AG04450 (cell line): ENCODE measurements around the gene C2orf68. TPM values are rescaled to one million over a fixed set of nuclear protein-coding genes. Genes with fewer than 3 reads are reported as not detected.
"Not testable (repeated sequence)": the region's sequence is repeated elsewhere in the genome, so short reads cannot be mapped to it uniquely, and the experiment has no call there.

Experiments used
- CTCF ChIA-PET: fragments of 300-600, 350-600 bp; formaldehyde crosslinking; extraction: SDS; loops from one replicate; lab custom pipeline; 2022; ENCODE audit warnings: antibody characterized with exemption, inconsistent platforms; lab: Charles Lee
- POLR2A ChIA-PET: fragments of 350-600 bp; formaldehyde crosslinking; extraction: SDS; loops from one replicate; lab custom pipeline; 2021; ENCODE audit warnings: antibody characterized with exemption, inconsistent platforms; lab: Yijun Ruan, JAX
- DNase-seq: peaks from one replicate; pipeline ENCODE4 v3.0.0-alpha.2; 2011; ENCODE audit warnings: low read depth, low spot score
- H3K27ac ChIP-seq: one replicate; pipeline ENCODE4 v1.5.1; 2012; ENCODE audit warnings: low read depth, low read length, control low read depth
- H3K27me3 ChIP-seq: one replicate; pipeline ENCODE4 v1.6.0; 2012; ENCODE audit warnings: low read length; ENCODE audit not compliant: control insufficient read depth, insufficient read depth
- H3K4me3 ChIP-seq: 2 replicates; pipeline ENCODE4 v1.5.1; 2011; ENCODE audit warnings: mild to moderate bottlenecking, low read depth, low read length, control low read depth
- H3K9me3 ChIP-seq: 2 replicates; pipeline ENCODE4 v1.5.1; 2012; ENCODE audit warnings: low read length; ENCODE audit not compliant: control insufficient read depth, insufficient read depth
- polyA plus RNA-seq: library from polyadenylated mRNA; depleted of rRNA; stranded (reverse); fragments of >200 nt; gene quantifications from 2 replicates; pipeline ENCODE4 v1.2.3, GENCODE V29; 2011
- TF ChIP-seq, protein P1 (sequence below): IDR thresholded peaks from 2 replicates; pipeline ENCODE4 v1.5.1; 2011; ENCODE audit warnings: low read depth, low read length, control low read depth, inconsistent platforms

The C2orf68 gene
- polyA plus RNA-seq, 1 experiment, result 17.8 TPM

GRCh38 chr2:85566265-85566664 lies 45.6 kb downstream of the C2orf68 start:
- ChIA-PET POLR2A (no interaction called here), CTCF (interaction anchor here (1.1 kb wide), 1 partner anchor 12 kb away, joined by 3 read pairs; no protein-coding TSS in a partner anchor)
- Histone ChIP-seq H3K27ac (no peak overlapping the region), H3K9me3 (no peaks in the 10 kb centered on the region; the same call in 1 of the 2 replicates), H3K4me3 (no peak overlapping the region), H3K27me3 (peaks cover 18% of the 10 kb centered on the region)
- TF ChIP-seq, protein P1, sequence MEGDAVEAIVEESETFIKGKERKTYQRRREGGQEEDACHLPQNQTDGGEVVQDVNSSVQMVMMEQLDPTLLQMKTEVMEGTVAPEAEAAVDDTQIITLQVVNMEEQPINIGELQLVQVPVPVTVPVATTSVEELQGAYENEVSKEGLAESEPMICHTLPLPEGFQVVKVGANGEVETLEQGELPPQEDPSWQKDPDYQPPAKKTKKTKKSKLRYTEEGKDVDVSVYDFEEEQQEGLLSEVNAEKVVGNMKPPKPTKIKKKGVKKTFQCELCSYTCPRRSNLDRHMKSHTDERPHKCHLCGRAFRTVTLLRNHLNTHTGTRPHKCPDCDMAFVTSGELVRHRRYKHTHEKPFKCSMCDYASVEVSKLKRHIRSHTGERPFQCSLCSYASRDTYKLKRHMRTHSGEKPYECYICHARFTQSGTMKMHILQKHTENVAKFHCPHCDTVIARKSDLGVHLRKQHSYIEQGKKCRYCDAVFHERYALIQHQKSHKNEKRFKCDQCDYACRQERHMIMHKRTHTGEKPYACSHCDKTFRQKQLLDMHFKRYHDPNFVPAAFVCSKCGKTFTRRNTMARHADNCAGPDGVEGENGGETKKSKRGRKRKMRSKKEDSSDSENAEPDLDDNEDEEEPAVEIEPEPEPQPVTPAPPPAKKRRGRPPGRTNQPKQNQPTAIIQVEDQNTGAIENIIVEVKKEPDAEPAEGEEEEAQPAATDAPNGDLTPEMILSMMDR, result no peak
- DNase-seq, result no peak

DNA sequence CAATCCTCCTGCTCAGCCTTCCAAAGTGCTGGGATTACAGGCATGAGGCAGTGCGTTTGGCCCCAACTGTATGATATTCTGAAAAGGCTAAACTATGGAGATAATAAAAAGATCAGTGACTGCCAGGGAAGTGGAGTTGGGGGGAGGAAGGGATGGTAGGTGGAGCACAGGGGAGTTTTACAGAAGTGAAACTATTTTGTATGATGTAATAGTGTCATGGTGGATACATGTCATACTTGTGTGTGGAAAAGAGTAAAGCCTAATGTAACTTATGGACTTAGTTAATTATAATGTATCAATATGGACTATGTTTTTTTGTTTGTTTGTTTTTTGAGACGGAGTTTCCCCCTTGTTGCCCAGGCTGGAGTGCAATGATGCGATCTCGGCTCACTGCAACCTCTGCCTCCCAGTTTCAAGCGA lies 47.7 kb downstream of the C2orf68 start:
- H3K9me3 ChIP-seq, result no peaks in the 10 kb centered on the region; the same call in 1 of the 2 replicates
- no peak overlapping the region for H3K4me3 ChIP-seq
- H3K27me3 ChIP-seq, result peaks cover under 1% of the 10 kb centered on the region
- ChIA-PET POLR2A (interaction anchor here (0.6 kb wide), 1 partner anchor 24 kb away, joined by 3 read pairs; no protein-coding TSS in a partner anchor), CTCF (interaction anchor here (0.6 kb wide), 1 partner anchor 12 kb away, joined by 4 read pairs; no protein-coding TSS in a partner anchor)
- DNase-seq, result no peak
- TF ChIP-seq, protein P1, result no peak
- H3K27ac ChIP-seq, result no peak overlapping the region

DNA sequence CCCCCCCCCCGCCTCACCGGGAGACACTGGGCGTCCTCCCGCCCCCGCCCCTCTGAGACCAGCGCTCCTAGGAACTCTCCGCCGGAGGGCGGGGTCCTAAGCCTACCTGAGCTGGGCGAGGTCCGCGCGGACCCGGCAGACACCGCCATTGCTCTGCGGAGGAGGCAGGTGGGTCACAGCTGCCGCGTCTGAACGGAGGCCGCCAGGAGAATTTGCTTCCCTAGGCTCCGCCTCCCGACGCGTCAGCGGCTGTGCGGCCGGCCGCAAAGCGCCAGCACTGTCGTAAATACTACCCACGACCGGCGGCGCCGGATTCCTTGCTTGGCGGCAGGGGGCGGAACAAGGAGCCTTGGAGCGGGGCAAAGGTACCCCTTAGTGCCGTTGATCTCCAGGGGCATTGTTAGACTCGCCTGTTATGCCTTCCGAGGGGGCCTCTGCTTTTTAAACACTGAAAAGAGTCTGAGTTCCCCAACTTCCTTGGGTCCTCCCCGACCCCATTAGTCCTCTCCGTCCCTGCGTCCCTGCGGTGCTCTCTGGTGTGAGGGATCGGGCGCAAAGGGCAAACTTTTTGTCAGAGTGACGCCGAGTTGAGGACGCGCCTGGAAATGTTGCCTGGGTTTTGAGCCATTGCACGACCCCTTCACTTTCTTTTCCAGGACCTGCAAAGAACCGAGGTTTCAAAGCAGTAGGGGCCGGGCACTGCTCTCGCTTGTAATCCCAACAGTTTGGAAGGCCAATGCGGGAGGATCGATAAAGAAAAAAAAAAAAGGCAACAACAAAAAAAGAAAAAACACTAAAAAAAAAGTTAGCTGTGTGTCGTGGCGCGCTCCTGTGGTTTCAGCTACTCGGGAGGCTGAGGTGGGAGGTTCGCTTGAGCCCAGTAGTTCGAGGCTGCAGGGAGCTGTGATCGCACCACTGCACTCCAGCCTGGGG lies 50.3 kb downstream of the C2orf68 start, which contains the start of gene GGCX:
Gene GGCX, minus strand, starts transcription at position 214 of the 933 bp plus-strand sequence. Its CDS starts 65 bp downstream, at position 149.
- ChIA-PET CTCF (interaction anchor here (0.6 to 1.8 kb wide), 5 partner anchors 9 to 601 kb away, joined by 3 to 14 read pairs (median 6); no protein-coding TSS in a partner anchor), POLR2A (interaction anchor here (0.5 to 2.3 kb wide), 7 partner anchors 9 to 419 kb away, joined by 3 to 9 read pairs (median 6); partner anchors contain the start of genes MAT2A and USP39)
- H3K9me3 ChIP-seq, result no peaks in the 10 kb centered on the region; the same call in 1 of the 2 replicates
- TF ChIP-seq, protein P1, result no peak
- no peaks in the 10 kb centered on the region for H3K27me3 ChIP-seq
- DNase-seq, result peak; percentile 83
- peak within 1 kb of the TSS; percentile 73 for H3K27ac ChIP-seq
- peak within 1 kb of the TSS; percentile 92 for H3K4me3 ChIP-seq

DNA sequence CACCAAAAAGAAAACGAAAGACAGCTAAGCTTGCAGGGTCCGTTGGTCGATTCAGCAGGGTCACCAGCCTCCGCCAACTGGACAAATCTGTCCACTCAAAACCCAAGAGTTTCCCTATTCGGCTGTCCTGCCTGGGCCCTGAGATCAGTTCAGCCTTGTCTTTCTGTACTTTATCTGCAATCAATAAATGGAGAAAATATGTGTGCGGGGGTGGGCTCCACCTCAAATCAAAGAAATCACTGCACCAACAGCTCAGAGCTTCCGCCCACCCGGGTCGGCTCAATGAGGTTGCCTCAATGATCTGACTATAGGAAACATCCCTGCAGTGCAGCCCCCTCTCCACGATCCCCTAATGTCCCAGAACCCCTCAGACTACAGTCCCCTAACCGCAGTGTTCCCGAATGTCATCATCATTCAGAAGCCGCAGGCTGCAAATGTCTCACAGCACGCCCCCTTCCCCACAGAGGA lies 51.0 kb downstream of the C2orf68 start:
- TF ChIP-seq, protein P1, result no peak
- Histone ChIP-seq H3K4me3 (peak overlapping the region; percentile 92), H3K27me3 (no peaks in the 10 kb centered on the region), H3K27ac (peak overlapping the region; percentile 31), H3K9me3 (no peaks in the 10 kb centered on the region; the same call in 1 of the 2 replicates)
- ChIA-PET CTCF (interaction anchor here (0.6 to 1.8 kb wide), 4 partner anchors 9 to 600 kb away, joined by 3 to 14 read pairs (median 8); no protein-coding TSS in a partner anchor), POLR2A (interaction anchor here (1.0 to 2.3 kb wide), 3 partner anchors 9 to 22 kb away, joined by 6 to 9 read pairs (median 8); partner anchors contain the start of gene MAT2A)
- no peak for DNase-seq

DNA sequence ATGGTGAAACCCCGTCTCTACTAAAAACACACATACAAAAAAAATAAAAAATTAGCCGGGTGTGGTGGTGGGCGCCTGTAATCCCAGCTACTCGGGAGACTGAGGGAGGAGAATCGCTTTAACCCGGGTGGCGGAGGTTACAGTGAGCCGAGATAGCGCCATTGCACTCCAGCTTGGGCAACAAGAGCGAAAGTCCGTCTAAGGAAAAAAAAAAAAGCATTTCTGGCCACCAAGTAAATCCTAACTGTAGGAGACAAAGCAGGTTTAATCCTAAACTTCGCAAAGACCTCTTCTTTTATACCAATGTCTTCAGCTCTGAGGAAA lies 51.5 kb downstream of the C2orf68 start:
- DNase-seq, H3K27ac ChIP-seq, H3K27me3 ChIP-seq, H3K9me3 ChIP-seq: not testable (repeated sequence)
- peak overlapping the region; percentile 92 for H3K4me3 ChIP-seq
- ChIA-PET CTCF (interaction anchor here (0.7 to 2.0 kb wide), 6 partner anchors 8 to 146 kb away, joined by 3 to 14 read pairs (median 6); partner anchors contain the start of gene C2orf68), POLR2A (interaction anchor here (2.2 to 2.3 kb wide), 2 partner anchors 10 to 21 kb away, joined by 8 to 9 read pairs; partner anchors contain the start of gene MAT2A)
